SK-N-SH (cell line): ENCODE measurements around the gene TYW1.

Experiments used
- CHD2 ChIP-seq: fragments of 150-350 bp; IDR thresholded peaks from 2 replicates; pipeline ENCODE4 v1.6.1; 2018; ENCODE audit warnings: low read length; ENCODE audit not compliant: partially characterized antibody
- CTCF ChIP-seq: fragments of 200-600 bp; sonication (generic); IDR thresholded peaks from 2 replicates; pipeline ENCODE4 v1.6.1; 2017; ENCODE audit warnings: antibody characterized with exemption, mild to moderate bottlenecking, moderate library complexity
- RAD21 ChIP-seq: IDR thresholded peaks from 2 replicates; pipeline ENCODE4 v1.6.1; 2012; ENCODE audit warnings: mild to moderate bottlenecking, low read length
- RCOR1 ChIP-seq: fragments of 150-350 bp; IDR thresholded peaks from 2 replicates; pipeline ENCODE4 v1.6.1; 2017; ENCODE audit warnings: antibody characterized with exemption, low read length
- USF1 ChIP-seq: IDR thresholded peaks from 2 replicates; pipeline ENCODE4 v1.4.0; 2012; ENCODE audit warnings: low read depth, borderline replicate concordance
- TF ChIP-seq, protein P1 (sequence below): fragments of 150-350 bp; IDR thresholded peaks from 2 replicates; pipeline ENCODE4 v1.6.1; 2017; ENCODE audit warnings: antibody characterized with exemption, low read length, low read depth, borderline replicate concordance

DNA sequence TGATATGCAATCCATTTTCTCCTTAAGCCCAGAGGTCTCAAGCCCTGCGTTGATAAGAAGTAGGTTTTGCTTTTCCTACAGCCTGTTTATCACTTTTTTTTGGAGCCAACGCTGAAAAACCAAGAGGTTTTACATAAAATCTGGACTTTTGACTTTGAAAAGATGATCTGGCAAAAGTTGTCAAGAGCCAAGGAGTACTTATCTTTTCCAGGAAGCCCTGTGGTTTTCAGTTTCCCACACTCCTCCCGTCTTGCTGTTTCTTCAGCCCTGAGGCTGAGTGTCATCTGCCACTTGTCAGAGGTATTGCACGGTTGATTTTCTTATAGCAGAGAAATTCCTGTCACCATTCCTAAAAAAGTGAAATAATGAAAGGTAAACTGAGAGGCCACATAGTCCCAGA is 108.7 kb downstream of the TYW1 start:
- no peak for TF ChIP-seq CTCF
- TF ChIP-seq CHD2 = no peak
- TF ChIP-seq, protein P1, sequence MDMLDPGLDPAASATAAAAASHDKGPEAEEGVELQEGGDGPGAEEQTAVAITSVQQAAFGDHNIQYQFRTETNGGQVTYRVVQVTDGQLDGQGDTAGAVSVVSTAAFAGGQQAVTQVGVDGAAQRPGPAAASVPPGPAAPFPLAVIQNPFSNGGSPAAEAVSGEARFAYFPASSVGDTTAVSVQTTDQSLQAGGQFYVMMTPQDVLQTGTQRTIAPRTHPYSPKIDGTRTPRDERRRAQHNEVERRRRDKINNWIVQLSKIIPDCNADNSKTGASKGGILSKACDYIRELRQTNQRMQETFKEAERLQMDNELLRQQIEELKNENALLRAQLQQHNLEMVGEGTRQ = no peak
- TF ChIP-seq RCOR1 = no peak
- TF ChIP-seq RAD21 = no peak
- no peak for TF ChIP-seq USF1
